GM12865 (cell line): ENCODE measurements around the gene AKAP13.

Source experiments
- DNase-seq: peaks from one replicate; pipeline ENCODE4 v3.0.0; 2010; ENCODE audit warnings: low read depth
- H3K4me3 ChIP-seq: 2 replicates; pipeline ENCODE4 v1.5.1; 2011; ENCODE audit warnings: mild to moderate bottlenecking, low read depth, low read length, control low read depth
- TF ChIP-seq, protein P1 (sequence below): IDR thresholded peaks from 2 replicates; pipeline ENCODE4 v1.5.1; 2011; ENCODE audit warnings: low read length, control low read depth, low read depth, inconsistent platforms; ENCODE audit not compliant: insufficient read depth; ENCODE audit errors: missing control alignments

The AKAP13 gene

DNA sequence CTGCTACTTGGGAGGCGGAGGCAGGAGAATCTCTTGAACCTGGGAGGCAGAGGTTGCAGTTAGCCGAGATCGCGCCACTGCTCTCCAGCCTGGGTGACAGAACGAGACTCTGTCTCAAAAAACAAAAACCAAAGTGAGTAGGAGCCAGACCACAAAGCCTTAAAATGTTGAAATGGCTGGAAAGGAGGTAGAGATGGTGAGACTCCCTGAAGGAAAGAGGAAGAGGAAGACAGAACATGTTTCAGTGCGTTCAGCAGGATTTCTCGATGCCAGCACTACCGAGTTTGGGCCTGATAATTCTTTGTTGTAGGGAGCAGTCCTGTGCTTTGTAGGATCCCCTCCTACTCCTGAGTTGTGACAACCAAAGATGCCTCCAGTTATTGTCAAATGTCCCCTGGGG, 189.9 kb downstream of the AKAP13 start:
- TF ChIP-seq, protein P1, sequence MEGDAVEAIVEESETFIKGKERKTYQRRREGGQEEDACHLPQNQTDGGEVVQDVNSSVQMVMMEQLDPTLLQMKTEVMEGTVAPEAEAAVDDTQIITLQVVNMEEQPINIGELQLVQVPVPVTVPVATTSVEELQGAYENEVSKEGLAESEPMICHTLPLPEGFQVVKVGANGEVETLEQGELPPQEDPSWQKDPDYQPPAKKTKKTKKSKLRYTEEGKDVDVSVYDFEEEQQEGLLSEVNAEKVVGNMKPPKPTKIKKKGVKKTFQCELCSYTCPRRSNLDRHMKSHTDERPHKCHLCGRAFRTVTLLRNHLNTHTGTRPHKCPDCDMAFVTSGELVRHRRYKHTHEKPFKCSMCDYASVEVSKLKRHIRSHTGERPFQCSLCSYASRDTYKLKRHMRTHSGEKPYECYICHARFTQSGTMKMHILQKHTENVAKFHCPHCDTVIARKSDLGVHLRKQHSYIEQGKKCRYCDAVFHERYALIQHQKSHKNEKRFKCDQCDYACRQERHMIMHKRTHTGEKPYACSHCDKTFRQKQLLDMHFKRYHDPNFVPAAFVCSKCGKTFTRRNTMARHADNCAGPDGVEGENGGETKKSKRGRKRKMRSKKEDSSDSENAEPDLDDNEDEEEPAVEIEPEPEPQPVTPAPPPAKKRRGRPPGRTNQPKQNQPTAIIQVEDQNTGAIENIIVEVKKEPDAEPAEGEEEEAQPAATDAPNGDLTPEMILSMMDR = no peak
- no peak for DNase-seq
- no peak overlapping the region for H3K4me3 ChIP-seq

DNA sequence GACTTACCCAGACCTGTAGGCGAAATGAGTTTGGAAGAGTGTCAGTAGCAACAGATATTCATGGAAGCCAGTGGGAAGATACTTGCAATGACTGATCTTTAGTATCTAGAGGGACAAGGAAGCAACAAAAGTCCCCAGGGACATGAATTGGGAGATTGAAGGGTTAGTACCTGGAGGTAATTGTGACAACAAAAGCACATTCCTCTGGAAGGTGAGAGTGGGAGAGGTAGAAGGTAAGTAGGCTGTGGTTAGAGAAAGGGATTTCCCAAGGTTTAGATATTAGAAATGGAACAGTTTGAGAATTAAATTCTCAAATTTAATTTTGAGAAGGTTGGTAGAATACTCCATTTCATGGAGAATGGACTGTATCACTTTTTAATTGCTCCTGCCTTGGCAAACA, 191.4 kb downstream of the AKAP13 start:
- no peak overlapping the region for H3K4me3 ChIP-seq
- TF ChIP-seq, protein P1 = no peak
- no peak for DNase-seq

DNA sequence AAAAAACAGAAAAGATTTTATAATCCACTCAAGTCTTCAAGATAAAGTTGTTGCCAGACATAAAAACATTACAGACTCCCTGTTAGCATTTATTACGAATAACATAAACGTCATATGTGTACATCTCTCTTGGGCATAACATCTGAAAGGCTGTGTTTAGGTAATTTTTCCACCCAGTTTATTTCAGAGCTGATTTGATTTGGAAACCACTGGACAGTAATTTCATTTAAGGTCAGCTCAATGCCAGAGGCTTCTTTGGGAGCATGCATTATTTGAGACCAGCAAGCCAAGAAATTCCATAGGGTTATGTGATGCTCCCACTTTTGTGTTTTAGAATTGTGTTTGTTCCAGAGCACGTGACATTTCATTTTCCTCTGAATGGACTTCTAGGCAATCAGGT, 196.0 kb downstream of the AKAP13 start:
- no peak for DNase-seq
- TF ChIP-seq, protein P1 = no peak
- no peak overlapping the region for H3K4me3 ChIP-seq

DNA sequence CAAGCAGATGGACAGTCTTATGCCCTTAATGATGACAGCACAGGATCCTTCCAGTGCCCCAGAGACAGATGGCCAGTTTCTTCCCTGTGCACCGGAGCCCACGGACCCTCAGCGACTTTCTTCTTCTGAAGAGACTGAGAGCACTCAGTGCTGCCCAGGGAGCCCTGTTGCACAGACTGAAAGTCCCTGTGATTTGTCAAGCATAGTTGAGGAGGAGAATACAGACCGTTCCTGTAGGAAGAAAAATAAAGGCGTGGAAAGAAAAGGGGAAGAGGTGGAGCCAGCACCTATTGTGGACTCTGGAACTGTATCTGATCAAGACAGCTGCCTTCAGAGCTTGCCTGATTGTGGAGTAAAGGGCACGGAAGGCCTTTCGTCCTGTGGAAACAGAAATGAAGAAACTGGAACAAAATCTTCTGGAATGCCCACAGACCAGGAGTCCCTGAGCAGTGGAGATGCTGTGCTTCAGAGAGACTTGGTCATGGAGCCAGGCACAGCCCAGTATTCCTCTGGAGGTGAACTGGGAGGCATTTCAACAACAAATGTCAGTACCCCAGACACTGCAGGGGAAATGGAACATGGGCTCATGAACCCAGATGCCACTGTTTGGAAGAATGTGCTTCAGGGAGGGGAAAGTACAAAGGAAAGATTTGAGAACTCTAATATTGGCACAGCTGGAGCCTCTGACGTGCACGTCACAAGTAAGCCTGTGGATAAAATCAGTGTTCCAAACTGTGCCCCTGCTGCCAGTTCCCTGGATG, 198.7 kb downstream of the AKAP13 start:
- TF ChIP-seq, protein P1 = no peak
- no peak for DNase-seq
- no peak overlapping the region for H3K4me3 ChIP-seq

DNA sequence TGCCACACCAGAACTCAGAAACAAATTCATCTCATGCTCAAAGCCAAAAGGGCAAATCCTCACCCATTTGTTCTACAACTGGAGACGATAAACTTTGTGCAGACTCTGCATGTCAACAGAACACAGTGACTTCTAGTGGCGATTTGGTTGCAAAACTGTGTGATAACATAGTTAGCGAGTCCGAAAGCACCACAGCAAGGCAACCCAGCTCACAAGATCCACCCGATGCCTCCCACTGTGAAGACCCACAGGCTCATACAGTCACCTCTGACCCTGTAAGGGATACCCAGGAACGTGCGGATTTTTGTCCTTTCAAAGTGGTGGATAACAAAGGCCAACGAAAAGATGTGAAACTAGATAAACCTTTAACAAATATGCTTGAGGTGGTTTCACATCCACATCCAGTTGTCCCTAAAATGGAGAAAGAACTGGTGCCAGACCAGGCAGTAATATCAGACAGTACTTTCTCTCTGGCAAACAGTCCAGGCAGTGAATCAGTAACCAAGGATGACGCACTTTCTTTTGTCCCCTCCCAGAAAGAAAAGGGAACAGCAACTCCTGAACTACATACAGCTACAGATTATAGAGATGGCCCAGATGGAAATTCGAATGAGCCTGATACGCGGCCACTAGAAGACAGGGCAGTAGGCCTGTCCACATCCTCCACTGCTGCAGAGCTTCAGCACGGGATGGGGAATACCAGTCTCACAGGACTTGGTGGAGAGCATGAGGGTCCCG, 199.7 kb downstream of the AKAP13 start:
- no peak overlapping the region for H3K4me3 ChIP-seq
- DNase-seq = no peak
- TF ChIP-seq, protein P1 = no peak

DNA sequence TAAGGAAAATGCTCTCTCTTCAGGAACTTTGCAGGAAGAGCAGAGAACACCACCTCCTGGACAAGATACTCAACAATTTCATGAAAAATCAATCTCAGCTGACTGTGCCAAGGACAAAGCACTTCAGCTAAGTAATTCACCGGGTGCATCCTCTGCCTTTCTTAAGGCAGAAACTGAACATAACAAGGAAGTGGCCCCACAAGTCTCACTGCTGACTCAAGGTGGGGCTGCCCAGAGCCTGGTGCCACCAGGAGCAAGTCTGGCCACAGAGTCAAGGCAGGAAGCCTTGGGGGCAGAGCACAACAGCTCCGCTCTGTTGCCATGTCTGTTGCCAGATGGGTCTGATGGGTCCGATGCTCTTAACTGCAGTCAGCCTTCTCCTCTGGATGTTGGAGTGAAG, 200.5 kb downstream of the AKAP13 start:
- DNase-seq = peak; percentile 69
- H3K4me3 ChIP-seq = no peak overlapping the region
- TF ChIP-seq, protein P1 = no peak
